OCI-LY1 (cell line): ENCODE data around the gene KRTAP9-8.
"Not testable (repeated sequence)": the region's sequence is repeated elsewhere in the genome, so short reads cannot be mapped to it uniquely, and the experiment has no call there.

Experiments
- H2AFZ ChIP-seq: fragments of 200-600 bp; sonication (generic), shearing (Covaris generic); 2 replicates; pipeline ENCODE4 v1.6.0; 2014; ENCODE audit warnings: antibody characterized with exemption, mild to moderate bottlenecking, low read length
- H3F3A ChIP-seq: fragments of 200-600 bp; sonication (generic), shearing (Covaris generic); 2 replicates; pipeline ENCODE4 v1.6.0; 2014; ENCODE audit warnings: mild to moderate bottlenecking, antibody characterized with exemption, low read length, moderate library complexity; ENCODE audit not compliant: insufficient read depth
- H3K27ac ChIP-seq: fragments of 200-600 bp; sonication (generic); 2 replicates; pipeline ENCODE4 v1.5.1; 2014; ENCODE audit warnings: low read length, mixed run types, mild to moderate bottlenecking, low read depth; ENCODE audit not compliant: poor library complexity, severe bottlenecking
- H3K27me3 ChIP-seq: fragments of 200-600 bp; sonication (generic); 2 replicates; pipeline ENCODE4 v1.6.0; 2014; ENCODE audit warnings: antibody characterized with exemption, mild to moderate bottlenecking, low read length, moderate library complexity; ENCODE audit not compliant: insufficient read depth
- H3K36me3 ChIP-seq: fragments of 200-600 bp; sonication (generic); 2 replicates; pipeline ENCODE4 v1.6.1; 2014; ENCODE audit warnings: mild to moderate bottlenecking, antibody characterized with exemption, low read length, moderate library complexity, mixed read lengths; ENCODE audit not compliant: insufficient read depth
- H3K4me1 ChIP-seq: fragments of 200-600 bp; sonication (generic); 2 replicates; pipeline ENCODE4 v1.5.1; 2014; ENCODE audit warnings: mild to moderate bottlenecking, low read length, moderate library complexity; ENCODE audit not compliant: insufficient read depth, severe bottlenecking
- H3K4me2 ChIP-seq: fragments of 200-600 bp; sonication (generic), shearing (Covaris generic); 2 replicates; pipeline ENCODE4 v1.6.1; 2014; ENCODE audit warnings: low read length
- H3K4me3 ChIP-seq: fragments of 200-600 bp; sonication (generic); 2 replicates; pipeline ENCODE4 v1.5.1; 2014; ENCODE audit warnings: low read length, low read depth, mild to moderate bottlenecking, mixed read lengths; ENCODE audit not compliant: poor library complexity, severe bottlenecking
- H3K79me2 ChIP-seq: fragments of 200-600 bp; shearing (Covaris generic); 2 replicates; pipeline ENCODE4 v1.6.1; 2016; ENCODE audit warnings: mixed run types, low read length, mixed read lengths; ENCODE audit not compliant: insufficient read depth
- H3K9ac ChIP-seq: fragments of 200-600 bp; sonication (generic), shearing (Covaris generic); 2 replicates; pipeline ENCODE4 v1.6.1; 2014; ENCODE audit warnings: mild to moderate bottlenecking, low read length, mixed read lengths
- H3K9me2 ChIP-seq: fragments of 200-600 bp; sonication (generic), shearing (Covaris generic); 2 replicates; pipeline ENCODE4 v1.6.1; 2014; ENCODE audit warnings: low read depth, mild to moderate bottlenecking, low read length, mixed read lengths
- H3K9me3 ChIP-seq: fragments of 200-600 bp; shearing (Covaris generic); 2 replicates; pipeline ENCODE4 v1.6.1; 2014; ENCODE audit warnings: low read length, mixed read lengths
- H4K20me1 ChIP-seq: fragments of 200-600 bp; sonication (generic), shearing (Covaris generic); 2 replicates; pipeline ENCODE4 v1.6.0; 2016; ENCODE audit warnings: mild to moderate bottlenecking, low read length; ENCODE audit not compliant: insufficient read depth
- EZH2 ChIP-seq: fragments of 200-600 bp; sonication (generic), shearing (Covaris generic); IDR thresholded peaks from 2 replicates; pipeline ENCODE4 v1.8.0; 2017; ENCODE audit warnings: borderline replicate concordance, mixed run types, mild to moderate bottlenecking, antibody characterized with exemption, low read length, moderate library complexity, mixed read lengths
- TF ChIP-seq, protein P1 (sequence below): fragments of 200-600 bp; sonication (generic), shearing (Covaris generic); IDR thresholded peaks from 2 replicates; pipeline ENCODE4 v1.5.1; 2017; ENCODE audit warnings: mild to moderate bottlenecking, antibody characterized with exemption, low read length, moderate library complexity, mixed read lengths

The KRTAP9-8 gene, protein sequence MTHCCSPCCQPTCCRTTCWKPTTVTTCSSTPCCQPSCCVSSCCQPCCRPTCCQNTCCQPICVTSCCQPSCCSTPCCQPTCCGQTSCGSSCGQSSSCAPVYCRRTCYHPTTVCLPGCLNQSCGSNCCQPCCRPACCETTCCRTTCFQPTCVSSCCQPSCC

DNA sequence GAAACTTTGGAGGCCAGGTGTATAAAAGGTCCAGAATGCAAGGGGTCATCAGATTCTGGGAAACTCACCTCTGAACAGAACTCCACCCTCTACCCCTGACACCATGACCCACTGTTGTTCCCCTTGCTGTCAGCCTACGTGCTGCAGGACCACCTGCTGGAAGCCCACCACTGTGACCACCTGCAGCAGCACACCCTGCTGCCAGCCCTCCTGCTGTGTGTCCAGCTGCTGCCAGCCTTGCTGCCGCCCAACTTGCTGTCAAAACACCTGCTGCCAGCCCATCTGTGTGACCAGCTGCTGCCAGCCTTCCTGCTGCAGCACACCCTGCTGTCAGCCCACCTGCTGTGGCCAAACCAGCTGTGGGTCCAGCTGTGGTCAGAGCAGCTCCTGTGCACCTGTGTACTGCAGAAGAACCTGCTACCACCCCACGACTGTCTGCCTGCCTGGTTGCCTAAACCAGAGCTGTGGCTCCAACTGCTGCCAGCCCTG lies at the start of gene KRTAP9-8:
TSS of gene KRTAP9-8 (plus strand) at position 51 of the 489 bp plus-strand sequence. CDS start at position 104, 53 bp downstream.
- H3F3A ChIP-seq, H3K9me3 ChIP-seq, H3K27ac ChIP-seq, H3K4me3 ChIP-seq, H3K9me2 ChIP-seq, H3K79me2 ChIP-seq, H3K36me3 ChIP-seq, H3K9ac ChIP-seq, H3K27me3 ChIP-seq, H4K20me1 ChIP-seq, H3K4me2 ChIP-seq, H3K4me1 ChIP-seq, H2AFZ ChIP-seq: not testable (repeated sequence)

DNA sequence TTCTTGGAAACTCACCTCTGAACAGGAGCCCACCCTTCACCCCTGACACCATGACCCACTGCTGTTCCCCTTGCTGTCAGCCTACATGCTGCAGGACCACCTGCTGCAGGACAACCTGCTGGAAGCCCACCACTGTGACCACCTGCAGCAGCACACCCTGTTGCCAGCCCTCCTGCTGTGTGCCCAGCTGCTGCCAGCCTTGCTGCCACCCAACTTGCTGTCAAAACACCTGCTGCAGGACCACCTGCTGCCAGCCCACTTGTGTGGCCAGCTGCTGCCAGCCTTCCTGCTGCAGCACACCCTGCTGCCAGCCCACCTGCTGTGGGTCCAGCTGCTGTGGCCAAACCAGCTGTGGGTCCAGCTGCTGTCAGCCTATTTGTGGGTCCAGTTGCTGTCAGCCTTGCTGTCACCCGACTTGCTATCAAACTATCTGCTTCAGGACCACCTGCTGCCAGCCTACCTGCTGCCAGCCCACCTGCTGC lies 47.9 kb upstream of the KRTAP9-8 start, which contains the start of gene KRTAP9-1:
TSS of gene KRTAP9-1 (plus strand) at position 51 of the 482 bp plus-strand sequence. CDS start at position 51, 0 bp downstream.
- not testable (repeated sequence) for H2AFZ ChIP-seq, H3K27me3 ChIP-seq, H4K20me1 ChIP-seq, H3K4me2 ChIP-seq, H3K9me3 ChIP-seq, H3K79me2 ChIP-seq, H3K4me1 ChIP-seq, H3F3A ChIP-seq, H3K9ac ChIP-seq, H3K36me3 ChIP-seq, H3K4me3 ChIP-seq, H3K9me2 ChIP-seq, H3K27ac ChIP-seq

DNA sequence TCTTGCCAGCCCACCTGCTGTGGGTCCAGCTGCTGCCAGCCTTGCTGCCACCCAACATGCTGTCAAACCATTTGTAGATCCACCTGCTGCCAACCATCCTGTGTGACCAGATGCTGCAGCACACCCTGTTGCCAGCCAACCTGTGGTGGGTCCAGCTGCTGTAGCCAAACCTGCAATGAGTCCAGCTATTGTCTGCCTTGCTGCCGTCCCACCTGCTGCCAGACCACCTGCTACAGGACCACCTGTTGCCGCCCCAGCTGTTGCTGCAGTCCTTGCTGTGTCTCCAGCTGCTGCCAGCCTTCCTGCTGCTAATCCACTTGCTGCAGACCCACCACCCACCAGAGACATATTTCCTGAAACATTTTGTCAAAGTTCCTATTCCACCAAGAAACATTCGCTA lies 47.5 kb upstream of the KRTAP9-8 start:
- H3K36me3 ChIP-seq, result no peaks in the 10 kb centered on the region
- H3K4me2 ChIP-seq, result no peak overlapping the region
- no peak overlapping the region for H3K9ac ChIP-seq
- no peaks in the 10 kb centered on the region for H3K9me3 ChIP-seq
- no peak overlapping the region for H3K4me3 ChIP-seq
- H4K20me1 ChIP-seq, result no peaks in the 10 kb centered on the region
- H3F3A ChIP-seq, result no peaks in the 10 kb centered on the region
- no peak overlapping the region for H2AFZ ChIP-seq
- H3K27me3 ChIP-seq, result no peaks in the 10 kb centered on the region; the same call in 1 of the 2 replicates
- H3K79me2 ChIP-seq, result no peaks in the 10 kb centered on the region
- TF ChIP-seq, protein P1, sequence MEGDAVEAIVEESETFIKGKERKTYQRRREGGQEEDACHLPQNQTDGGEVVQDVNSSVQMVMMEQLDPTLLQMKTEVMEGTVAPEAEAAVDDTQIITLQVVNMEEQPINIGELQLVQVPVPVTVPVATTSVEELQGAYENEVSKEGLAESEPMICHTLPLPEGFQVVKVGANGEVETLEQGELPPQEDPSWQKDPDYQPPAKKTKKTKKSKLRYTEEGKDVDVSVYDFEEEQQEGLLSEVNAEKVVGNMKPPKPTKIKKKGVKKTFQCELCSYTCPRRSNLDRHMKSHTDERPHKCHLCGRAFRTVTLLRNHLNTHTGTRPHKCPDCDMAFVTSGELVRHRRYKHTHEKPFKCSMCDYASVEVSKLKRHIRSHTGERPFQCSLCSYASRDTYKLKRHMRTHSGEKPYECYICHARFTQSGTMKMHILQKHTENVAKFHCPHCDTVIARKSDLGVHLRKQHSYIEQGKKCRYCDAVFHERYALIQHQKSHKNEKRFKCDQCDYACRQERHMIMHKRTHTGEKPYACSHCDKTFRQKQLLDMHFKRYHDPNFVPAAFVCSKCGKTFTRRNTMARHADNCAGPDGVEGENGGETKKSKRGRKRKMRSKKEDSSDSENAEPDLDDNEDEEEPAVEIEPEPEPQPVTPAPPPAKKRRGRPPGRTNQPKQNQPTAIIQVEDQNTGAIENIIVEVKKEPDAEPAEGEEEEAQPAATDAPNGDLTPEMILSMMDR, result no peak
- no peak for TF ChIP-seq EZH2
- no peak overlapping the region for H3K27ac ChIP-seq
- no peaks in the 10 kb centered on the region for H3K4me1 ChIP-seq
- H3K9me2 ChIP-seq, result no peaks in the 10 kb centered on the region

DNA sequence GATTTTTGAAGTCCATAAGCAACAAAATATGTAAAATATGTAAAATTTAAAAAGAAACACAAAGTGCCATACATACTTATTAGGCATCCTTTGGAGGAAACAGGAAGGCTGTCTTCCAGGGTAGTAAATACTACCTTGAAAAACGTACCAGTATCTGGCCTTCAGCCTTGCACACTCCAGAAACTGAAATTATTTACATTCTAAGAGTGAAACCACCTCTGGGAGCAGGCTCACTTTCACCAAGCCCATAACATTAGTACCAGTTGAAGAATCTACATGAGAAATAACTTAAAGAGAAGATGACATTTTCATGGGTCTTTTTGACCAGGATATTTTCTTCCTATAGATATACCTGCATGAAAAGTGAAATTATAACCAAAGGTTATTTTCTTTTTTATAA lies 41.7 kb upstream of the KRTAP9-8 start:
- H3K4me1 ChIP-seq, result no peaks in the 10 kb centered on the region
- H3K4me2 ChIP-seq, result no peak overlapping the region
- no peaks in the 10 kb centered on the region for H3K79me2 ChIP-seq
- H3K27me3 ChIP-seq, result no peaks in the 10 kb centered on the region
- no peak overlapping the region for H3K27ac ChIP-seq
- H3F3A ChIP-seq, result no peaks in the 10 kb centered on the region
- H3K36me3 ChIP-seq, result no peaks in the 10 kb centered on the region
- H3K4me3 ChIP-seq, result no peak overlapping the region
- no peaks in the 10 kb centered on the region for H4K20me1 ChIP-seq
- no peaks in the 10 kb centered on the region for H3K9me3 ChIP-seq
- H3K9me2 ChIP-seq, result no peaks in the 10 kb centered on the region
- TF ChIP-seq, protein P1, result no peak
- TF ChIP-seq EZH2, result no peak
- no peak overlapping the region for H2AFZ ChIP-seq
- H3K9ac ChIP-seq, result no peak overlapping the region
